Peyer's patch (tissue), 4 donors: Measurements from ENCODE around the gene LTB4R.

ENCODE experiments used
- POLR2A ChIP-seq, 2 donors: fragments of 450-650 bp; IDR thresholded peaks; one replicate each; pipeline ENCODE4 v1.5.1; 2017; ENCODE audit warnings: antibody characterized with exemption in 2 of 2, mild to moderate bottlenecking in 2 of 2, moderate library complexity in 2 of 2
- TF ChIP-seq, protein P1 (sequence below), 6 experiments: fragments of 450-650 bp in 4 of 6; fragments of 200-600 bp in 2 of 6; sonication (generic) in 1 of 6; IDR thresholded peaks; one replicate each; pipeline ENCODE4 v1.5.1; 2017 to 2019; ENCODE audit warnings: antibody characterized with exemption in 6 of 6, mild to moderate bottlenecking in 3 of 6, moderate library complexity in 1 of 6

DNA sequence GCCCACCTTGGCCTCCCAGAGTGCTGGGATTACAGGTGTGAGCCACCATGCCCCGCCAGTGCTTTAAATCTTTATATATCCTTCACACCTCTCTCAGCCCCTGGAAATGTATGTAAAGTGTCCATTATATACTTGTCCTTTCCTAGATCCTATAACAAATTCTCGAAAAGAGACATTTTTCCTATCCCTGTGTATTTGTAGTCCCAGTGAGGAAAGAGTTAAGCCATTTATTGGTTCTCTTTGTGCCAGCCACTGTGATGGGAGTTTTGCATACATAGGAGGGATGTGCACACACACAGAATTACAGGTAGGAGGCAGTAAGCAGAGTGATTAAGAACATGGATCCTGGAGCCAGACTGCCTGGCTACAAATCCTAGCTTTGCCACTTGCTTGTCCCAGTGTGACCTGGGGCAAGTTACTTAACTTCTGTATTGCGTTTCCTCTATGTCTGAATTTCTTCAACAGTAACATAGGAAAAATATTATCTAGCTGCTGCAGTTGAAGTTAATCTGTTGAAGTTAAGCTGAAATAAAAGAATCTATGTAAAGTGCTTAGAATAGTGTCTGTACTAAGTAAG, 37.8 kb upstream of the LTB4R start:
- TF ChIP-seq, protein P1, sequence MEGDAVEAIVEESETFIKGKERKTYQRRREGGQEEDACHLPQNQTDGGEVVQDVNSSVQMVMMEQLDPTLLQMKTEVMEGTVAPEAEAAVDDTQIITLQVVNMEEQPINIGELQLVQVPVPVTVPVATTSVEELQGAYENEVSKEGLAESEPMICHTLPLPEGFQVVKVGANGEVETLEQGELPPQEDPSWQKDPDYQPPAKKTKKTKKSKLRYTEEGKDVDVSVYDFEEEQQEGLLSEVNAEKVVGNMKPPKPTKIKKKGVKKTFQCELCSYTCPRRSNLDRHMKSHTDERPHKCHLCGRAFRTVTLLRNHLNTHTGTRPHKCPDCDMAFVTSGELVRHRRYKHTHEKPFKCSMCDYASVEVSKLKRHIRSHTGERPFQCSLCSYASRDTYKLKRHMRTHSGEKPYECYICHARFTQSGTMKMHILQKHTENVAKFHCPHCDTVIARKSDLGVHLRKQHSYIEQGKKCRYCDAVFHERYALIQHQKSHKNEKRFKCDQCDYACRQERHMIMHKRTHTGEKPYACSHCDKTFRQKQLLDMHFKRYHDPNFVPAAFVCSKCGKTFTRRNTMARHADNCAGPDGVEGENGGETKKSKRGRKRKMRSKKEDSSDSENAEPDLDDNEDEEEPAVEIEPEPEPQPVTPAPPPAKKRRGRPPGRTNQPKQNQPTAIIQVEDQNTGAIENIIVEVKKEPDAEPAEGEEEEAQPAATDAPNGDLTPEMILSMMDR (IDR thresholded peaks at IDR 0.05), result no peak
- TF ChIP-seq POLR2A (IDR thresholded peaks at IDR 0.05), result no peak
